Natural killer cell (primary cell): ENCODE results near the gene PCID2. TPM values are rescaled to one million over a fixed set of nuclear protein-coding genes. Genes with fewer than 3 reads are reported as not detected.
A peak's percentile ranks its signal among the peaks of the same experiment; 100 is the strongest.

Experiments
- ATAC-seq, 3 donors: fragments of 150-1000 bp in 2 of 3; fragments of 200-7000 bp in 1 of 3; cut with Tn5 transposase; 1 replicate in 1 of 3; 2 replicates in 2 of 3; pipeline ENCODE4 v1.10.0; 2021; ENCODE audit warnings: mild to moderate bottlenecking in 2 of 3, moderate library complexity in 2 of 3
- DNase-seq, 2 donors: peaks; one replicate each; pipeline versions ENCODE4 v3.0.0 to v3.0.0-alpha.2; 2013 to 2021; ENCODE audit warnings: mixed read lengths in 1 of 2
- H3K27ac ChIP-seq: one replicate; pipeline ENCODE4 v1.5.1; 2013; ENCODE audit warnings: mild to moderate bottlenecking, low read length
- H3K27me3 ChIP-seq: one replicate; pipeline ENCODE4 v1.6.1; 2013; ENCODE audit warnings: low read length; ENCODE audit not compliant: control insufficient read depth, insufficient read depth
- H3K36me3 ChIP-seq: one replicate; pipeline ENCODE4 v1.6.1; 2013; ENCODE audit warnings: low read length; ENCODE audit not compliant: control insufficient read depth, insufficient read depth
- H3K4me1 ChIP-seq: one replicate; pipeline ENCODE4 v1.6.1; 2013; ENCODE audit warnings: low read length; ENCODE audit not compliant: control insufficient read depth, insufficient read depth
- H3K4me3 ChIP-seq: one replicate; pipeline ENCODE4 v1.5.1; 2013; ENCODE audit warnings: low read length
- H3K9me3 ChIP-seq: one replicate; pipeline ENCODE4 v1.6.1; 2013; ENCODE audit warnings: low read length; ENCODE audit not compliant: control insufficient read depth, insufficient read depth
- H3K27ac Mint-ChIP-seq, 2 donors: one replicate each; pipeline ENCODE4 v1.8.0; 2022; ENCODE audit warnings: mild to moderate bottlenecking in 2 of 2, mixed read lengths in 2 of 2, moderate library complexity in 1 of 2
- H3K27me3 Mint-ChIP-seq, 2 donors: one replicate each; pipeline ENCODE4 v1.8.0; 2022; ENCODE audit warnings: low read depth in 2 of 2, mixed read lengths in 2 of 2
- H3K36me3 Mint-ChIP-seq: one replicate; pipeline ENCODE4 v1.8.0; 2022; ENCODE audit warnings: mixed read lengths
- H3K4me1 Mint-ChIP-seq, 2 donors: one replicate each; pipeline ENCODE4 v1.8.0; 2022; ENCODE audit warnings: mixed read lengths in 2 of 2
- H3K4me3 Mint-ChIP-seq: one replicate; pipeline ENCODE4 v1.8.0; 2022; ENCODE audit warnings: mild to moderate bottlenecking, moderate library complexity, mixed read lengths
- H3K9me3 Mint-ChIP-seq, 2 donors: one replicate each; pipeline ENCODE4 v1.8.0; 2022; ENCODE audit warnings: mixed read lengths in 2 of 2
- CTCF ChIP-seq: fragments of 200-600 bp; IDR thresholded peaks from one replicate; pipeline ENCODE4 v1.8.0; 2022; ENCODE audit warnings: antibody characterized with exemption
- WGBS: methylation state at CpG from one replicate; pipeline ENCODE4 v1.1.7; 2013; ENCODE audit warnings: missing lambda C conversion rate; ENCODE audit not compliant: insufficient coverage; 5-methylcytosine and 5-hydroxymethylcytosine counted together
- intact Hi-C: fragments of 100-400 bp; cut with micrococcal nuclease; formaldehyde crosslinking; loops from one replicate; pipeline ENCODE4 v1.14.2; 2022
- total RNA-seq, 4 donors: library from RNA; stranded (reverse); fragments of 120-200 nt in 1 of 4; gene quantifications; one replicate each; pipeline versions ENCODE4 v1.2.3 to v1.2.4, GENCODE V29; 2013 to 2022

PCID2 gene
- total RNA-seq, 3 donors from 2014 or later (not counting 1 experiment from before 2014, with no cell fraction given) = 26.4 to 68.9 (median 42.3) TPM

- Histone ChIP-seq H3K36me3 (peaks cover 33% of the 10 kb centered on the region), H3K27me3 (no peaks in the 10 kb centered on the region), H3K27ac (peak overlapping the region; percentile 46), H3K4me3 (no peak overlapping the region), H3K4me1 (peaks cover 65% of the 10 kb centered on the region), H3K9me3 (no peaks in the 10 kb centered on the region)
- H3K27ac Mint-ChIP-seq = peak overlapping the region in 1 of 2 donors; percentile 100
- H3K9me3 Mint-ChIP-seq = no peaks in the 10 kb centered on the region
- ATAC-seq (peak; percentile 31 to 53 (median 42)), DNase-seq (peak in 1 of 2 donors; percentile 67)
- intact Hi-C loops = loop anchor here (10.0 kb wide), 1 partner anchor 695 kb away; no protein-coding TSS in a partner anchor
- 85% methylated on average over 28 of the region's 28 CpGs for WGBS
- TF ChIP-seq CTCF = no peak
- H3K4me1 Mint-ChIP-seq = peaks cover 25 to 73% of the 10 kb centered on the region in 2 donors
- peaks cover 32% of the 10 kb centered on the region for H3K36me3 Mint-ChIP-seq
- peak overlapping the region; percentile 79 for H3K4me3 Mint-ChIP-seq
- no peaks in the 10 kb centered on the region for H3K27me3 Mint-ChIP-seq
These were observed 28.9 kb downstream of the PCID2 start for GRCh38 chr13:113179374-113180230.

GRCh38 chr13:113178896-113179167, 29.6 kb downstream of the PCID2 start:
- H3K27ac ChIP-seq = no peak overlapping the region
- H3K27me3 ChIP-seq = no peaks in the 10 kb centered on the region
- no peak overlapping the region for H3K4me3 Mint-ChIP-seq
- peaks cover 18 to 69% of the 10 kb centered on the region in 2 donors for H3K4me1 Mint-ChIP-seq
- peaks cover 32% of the 10 kb centered on the region for H3K36me3 ChIP-seq
- H3K4me1 ChIP-seq = peaks cover 58% of the 10 kb centered on the region
- no peak for DNase-seq
- peaks cover 32% of the 10 kb centered on the region for H3K36me3 Mint-ChIP-seq
- H3K27me3 Mint-ChIP-seq = no peaks in the 10 kb centered on the region
- no peak overlapping the region for H3K4me3 ChIP-seq
- no peak for TF ChIP-seq CTCF
- 100% methylated on average over 2 of the region's 3 CpGs for WGBS
- H3K9me3 Mint-ChIP-seq = no peaks in the 10 kb centered on the region
- peak overlapping the region in 1 of 2 donors; percentile 100 for H3K27ac Mint-ChIP-seq
- H3K9me3 ChIP-seq = no peaks in the 10 kb centered on the region
- intact Hi-C loops = no loop called here
- ATAC-seq = no peak

- H3K4me3 Mint-ChIP-seq = peak overlapping the region; percentile 47
- peaks cover 54% of the 10 kb centered on the region for H3K4me1 ChIP-seq
- no peak for TF ChIP-seq CTCF
- H3K36me3 ChIP-seq = peaks cover 31% of the 10 kb centered on the region
- ATAC-seq = no peak
- no peaks in the 10 kb centered on the region for H3K27me3 Mint-ChIP-seq
- intact Hi-C loops = no loop called here
- H3K4me3 ChIP-seq = no peak overlapping the region
- H3K27me3 ChIP-seq = no peaks in the 10 kb centered on the region
- 84% methylated on average over 17 of the region's 25 CpGs for WGBS
- no peak for DNase-seq
- H3K36me3 Mint-ChIP-seq = peaks cover 32% of the 10 kb centered on the region
- peaks cover 13 to 63% of the 10 kb centered on the region in 2 donors for H3K4me1 Mint-ChIP-seq
- H3K27ac ChIP-seq = no peak overlapping the region
- H3K9me3 Mint-ChIP-seq = no peaks in the 10 kb centered on the region
- H3K9me3 ChIP-seq = no peaks in the 10 kb centered on the region
- H3K27ac Mint-ChIP-seq = peak overlapping the region in 1 of 2 donors; percentile 100
These were observed 30.2 kb downstream of the PCID2 start for GRCh38 chr13:113178070-113178895.
